Endometrial microvascular endothelial cells (primary cell): ENCODE results near the gene DNAJC8. TPM values are rescaled to one million over a fixed set of nuclear protein-coding genes. Genes with fewer than 3 reads are reported as not detected.

Experiments used
- in situ Hi-C: cut with HindIII; loops from 2 replicates; pipeline ENCODE4 v1.10.0; 2017; ENCODE audit warnings: low sequenced_read_pairs, low pct_unique_long_range_greater_than_20kb; ENCODE audit errors: inconsistent ontology term
- total RNA-seq: library from RNA; depleted of rRNA; stranded (reverse); fragments of >200 nt; gene quantifications from one replicate; pipeline ENCODE4 v1.2.3, GENCODE V29; 2015; ENCODE audit errors: inconsistent ontology term

The DNAJC8 gene
- total RNA-seq, 1 donor from 2014 or later, result 57.1 TPM

DNA sequence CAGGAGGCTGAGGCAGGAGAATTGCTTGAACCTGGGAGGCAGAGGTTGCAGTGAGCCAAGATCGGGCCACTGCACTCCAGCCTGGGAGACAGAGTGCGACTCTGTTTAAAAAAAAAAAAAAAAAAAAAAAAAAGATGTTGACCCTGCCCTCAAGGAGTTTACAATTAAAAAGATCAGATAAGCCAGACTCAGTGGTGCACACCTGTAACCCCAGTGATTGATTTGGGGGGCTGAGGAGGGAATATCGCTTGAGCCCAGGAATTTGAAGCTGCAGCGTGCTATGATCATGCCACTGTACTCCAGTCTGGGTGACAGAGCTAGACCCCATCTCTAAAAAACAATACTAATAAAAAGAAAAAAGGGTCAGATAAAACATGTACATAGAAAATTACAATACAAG lies 24.9 kb upstream of the DNAJC8 start:
- in situ Hi-C loops, result no loop called here

GRCh38 chr1:28256197-28256827 lies 23.5 kb upstream of the DNAJC8 start:
- in situ Hi-C loops, result no loop called here

GRCh38 chr1:28249866-28250295 lies 17.1 kb upstream of the DNAJC8 start:
- in situ Hi-C loops, result no loop called here

DNA sequence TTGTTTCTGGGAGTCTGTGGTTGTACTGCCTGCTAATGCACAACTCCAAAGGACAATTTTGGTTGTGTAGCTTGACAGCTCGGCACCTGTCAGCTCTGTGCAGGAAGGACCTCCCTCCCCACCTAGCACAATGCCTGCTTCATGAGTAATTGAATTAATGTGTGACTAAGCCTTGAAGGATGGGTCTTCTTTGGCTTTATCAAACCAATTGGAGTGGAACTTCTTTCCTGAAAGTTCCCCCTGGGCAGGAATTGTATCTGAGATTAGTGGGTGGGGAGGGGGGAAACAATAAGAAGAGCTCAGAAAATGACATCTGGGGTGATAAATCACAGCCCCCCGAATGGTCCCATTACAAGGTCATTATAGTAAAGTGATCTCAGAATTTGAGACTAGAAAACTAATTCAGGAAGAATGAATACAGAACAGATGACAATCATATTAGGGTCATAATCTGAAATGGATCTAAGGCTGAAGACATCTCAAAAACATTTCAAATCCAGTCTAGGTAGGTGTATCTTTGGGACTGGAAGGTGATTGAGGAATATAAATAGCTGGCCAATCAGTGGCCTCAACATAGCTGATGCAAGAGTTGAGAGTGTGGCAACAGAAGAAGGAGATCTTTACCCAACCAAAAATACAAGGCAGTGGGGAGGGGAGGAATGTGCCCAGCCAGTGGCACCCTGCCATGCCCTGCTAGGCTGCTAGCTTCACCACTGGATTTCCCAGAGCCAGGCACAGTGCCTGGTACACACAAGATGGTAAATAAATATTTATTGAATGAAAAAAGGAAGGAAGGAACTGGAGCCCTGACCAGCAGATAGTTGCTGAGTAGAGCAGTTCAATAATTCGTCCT lies 16.4 kb upstream of the DNAJC8 start:
- in situ Hi-C loops, result no loop called here

GRCh38 chr1:28248273-28249012 lies 15.6 kb upstream of the DNAJC8 start:
- in situ Hi-C loops, result no loop called here

DNA sequence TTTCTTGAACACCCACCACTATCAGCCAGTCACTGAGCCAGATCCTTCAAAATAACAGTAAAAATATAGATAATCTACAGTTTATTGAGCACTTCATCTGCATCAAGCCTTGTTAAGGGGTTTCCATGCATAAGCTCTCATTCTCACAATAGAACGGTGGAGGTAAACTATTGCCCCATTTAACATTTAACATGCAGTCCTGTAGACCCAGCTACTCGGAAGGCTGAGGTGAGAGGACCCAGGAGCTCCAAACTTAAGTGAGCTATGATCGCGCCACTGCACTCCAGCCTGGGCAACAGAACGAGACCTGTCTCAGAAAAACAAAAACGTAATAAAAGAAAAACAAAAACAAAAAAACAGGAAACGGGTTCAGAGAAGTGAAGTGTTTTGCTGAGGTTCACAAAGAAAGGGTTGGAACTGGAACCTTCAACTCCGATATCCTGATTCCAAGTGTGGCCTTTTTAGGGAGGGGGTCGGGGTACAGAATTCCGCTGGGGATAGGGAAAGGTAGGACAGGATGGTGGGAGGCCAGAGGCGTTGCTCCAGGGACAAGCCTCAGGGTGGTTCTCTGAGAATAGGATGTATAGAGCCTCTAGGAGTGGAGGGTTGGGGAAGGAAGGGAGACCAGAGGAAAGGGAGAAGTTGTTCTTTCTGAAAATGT lies 14.9 kb upstream of the DNAJC8 start:
- in situ Hi-C loops, result no loop called here

DNA sequence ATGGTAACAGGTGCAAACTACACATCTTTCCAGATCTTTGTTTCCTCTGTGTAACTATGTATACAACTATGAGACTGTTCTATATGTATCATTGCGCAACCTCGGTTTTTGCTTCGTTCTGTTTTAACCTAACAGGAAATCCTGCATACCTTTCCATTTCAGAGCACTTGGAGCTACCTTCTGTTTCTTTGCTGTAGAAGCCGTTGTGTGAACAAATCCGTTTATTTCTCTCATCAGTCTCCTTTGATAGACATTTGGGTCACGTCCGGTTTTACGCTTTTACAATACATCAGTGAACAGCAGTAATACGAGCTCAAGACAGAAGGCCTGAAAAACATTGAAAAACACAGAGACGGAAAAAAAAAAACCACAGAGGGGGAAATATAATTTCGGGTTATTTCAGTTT lies 13.6 kb upstream of the DNAJC8 start:
- in situ Hi-C loops, result no loop called here

- in situ Hi-C loops, result no loop called here
These were observed 11.9 kb upstream of the DNAJC8 start for GRCh38 chr1:28244549-28245251.

- in situ Hi-C loops, result no loop called here
These were observed 11.0 kb upstream of the DNAJC8 start for GRCh38 chr1:28243685-28244311.

DNA sequence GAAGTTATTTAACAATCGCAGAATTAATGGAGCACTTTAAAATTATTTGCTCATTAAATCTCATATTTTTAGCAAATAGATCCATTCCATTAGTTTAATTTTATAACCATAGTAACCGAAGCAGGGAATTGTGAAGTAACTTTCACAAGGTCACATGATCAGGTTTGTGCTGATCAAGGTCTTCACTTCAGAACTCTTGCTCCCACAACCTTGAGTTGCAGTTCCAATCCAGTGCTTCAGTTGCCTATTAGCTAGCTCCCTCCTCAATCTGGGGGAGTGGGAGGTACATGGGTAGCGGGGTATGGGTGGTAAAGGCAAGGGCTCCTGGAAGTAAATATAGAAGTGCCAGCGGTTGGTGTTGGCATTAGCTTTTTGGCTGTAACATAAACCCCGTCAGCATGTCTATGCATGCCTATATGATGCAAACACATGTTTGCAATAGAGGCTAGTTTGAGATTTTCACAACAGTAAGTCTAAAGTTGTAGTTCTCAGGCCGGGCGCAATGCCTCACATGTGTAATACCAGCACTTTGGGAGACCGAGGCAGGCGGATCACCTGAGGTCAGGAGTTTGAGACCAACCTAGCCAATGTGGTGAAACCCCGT lies 8.9 kb upstream of the DNAJC8 start:
- in situ Hi-C loops, result no loop called here

DNA sequence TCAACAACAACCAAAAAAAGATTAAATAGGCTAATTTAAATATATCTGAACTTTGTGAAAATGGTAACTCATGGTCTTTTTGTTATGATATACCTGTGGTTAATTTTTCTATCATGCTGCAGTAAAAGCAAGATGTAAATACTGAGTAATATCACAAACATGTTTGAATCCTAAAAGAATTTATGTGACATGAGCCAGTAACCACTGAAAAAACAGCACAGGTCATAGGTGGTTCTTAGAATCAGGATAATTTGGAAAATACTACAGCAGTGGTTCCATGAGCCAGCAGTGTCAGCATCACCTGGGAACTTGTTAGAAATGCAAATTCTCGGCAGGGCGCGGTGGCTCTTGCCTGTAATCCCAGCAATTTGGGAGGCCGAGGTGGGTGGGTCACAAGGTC lies 7.2 kb upstream of the DNAJC8 start:
- in situ Hi-C loops, result no loop called here

DNA sequence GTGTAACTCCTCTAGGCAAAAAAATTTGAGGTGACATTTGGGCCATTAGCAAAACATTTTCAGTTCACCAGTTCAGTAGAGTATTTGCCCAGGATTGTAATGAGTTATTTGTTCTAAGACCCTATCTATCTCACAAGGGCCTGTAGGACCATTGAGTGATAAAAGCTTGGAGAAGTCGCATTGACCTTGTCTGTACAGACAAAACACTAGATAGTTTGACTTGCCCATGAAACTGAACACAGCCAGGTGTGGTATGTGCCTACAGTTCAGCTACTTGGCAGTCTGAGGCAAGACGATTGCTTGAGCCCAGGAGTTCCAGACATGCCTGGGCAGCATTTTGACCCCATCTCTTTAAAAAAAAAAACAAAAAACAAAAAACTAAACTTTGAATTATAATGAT lies 6.2 kb upstream of the DNAJC8 start:
- in situ Hi-C loops, result no loop called here

DNA sequence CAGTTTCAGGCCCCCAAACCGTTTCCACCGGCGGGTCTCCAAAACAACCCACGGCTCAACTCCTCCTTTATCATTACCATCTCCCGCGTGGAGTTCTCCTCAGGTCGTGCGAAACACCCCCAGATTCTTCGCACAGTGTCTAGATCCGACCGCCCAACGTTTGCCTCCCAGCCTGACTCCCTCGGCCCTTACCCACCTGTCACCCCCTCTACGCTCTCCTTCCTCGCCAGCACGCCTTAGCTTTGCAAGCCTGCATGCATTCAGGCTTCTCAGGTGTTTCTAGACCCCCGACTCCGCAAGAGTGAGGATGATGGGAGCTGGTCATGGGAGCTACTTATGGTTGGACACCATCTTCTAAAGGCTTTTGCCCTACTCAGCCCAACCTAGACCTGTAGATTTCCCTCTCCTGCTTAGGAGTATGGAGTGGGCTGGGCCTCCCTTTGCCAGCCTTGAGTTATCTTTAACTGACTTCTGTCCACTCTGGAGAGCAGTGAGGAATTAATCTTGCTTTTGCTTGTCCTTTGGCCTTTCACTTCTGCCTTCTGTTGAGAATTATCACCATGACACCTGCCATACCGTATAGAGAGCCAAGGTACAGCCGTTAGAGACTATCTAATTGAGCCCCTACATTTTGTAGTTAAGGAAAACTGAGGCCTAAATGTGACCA lies 4.0 kb upstream of the DNAJC8 start:
- in situ Hi-C loops, result no loop called here

DNA sequence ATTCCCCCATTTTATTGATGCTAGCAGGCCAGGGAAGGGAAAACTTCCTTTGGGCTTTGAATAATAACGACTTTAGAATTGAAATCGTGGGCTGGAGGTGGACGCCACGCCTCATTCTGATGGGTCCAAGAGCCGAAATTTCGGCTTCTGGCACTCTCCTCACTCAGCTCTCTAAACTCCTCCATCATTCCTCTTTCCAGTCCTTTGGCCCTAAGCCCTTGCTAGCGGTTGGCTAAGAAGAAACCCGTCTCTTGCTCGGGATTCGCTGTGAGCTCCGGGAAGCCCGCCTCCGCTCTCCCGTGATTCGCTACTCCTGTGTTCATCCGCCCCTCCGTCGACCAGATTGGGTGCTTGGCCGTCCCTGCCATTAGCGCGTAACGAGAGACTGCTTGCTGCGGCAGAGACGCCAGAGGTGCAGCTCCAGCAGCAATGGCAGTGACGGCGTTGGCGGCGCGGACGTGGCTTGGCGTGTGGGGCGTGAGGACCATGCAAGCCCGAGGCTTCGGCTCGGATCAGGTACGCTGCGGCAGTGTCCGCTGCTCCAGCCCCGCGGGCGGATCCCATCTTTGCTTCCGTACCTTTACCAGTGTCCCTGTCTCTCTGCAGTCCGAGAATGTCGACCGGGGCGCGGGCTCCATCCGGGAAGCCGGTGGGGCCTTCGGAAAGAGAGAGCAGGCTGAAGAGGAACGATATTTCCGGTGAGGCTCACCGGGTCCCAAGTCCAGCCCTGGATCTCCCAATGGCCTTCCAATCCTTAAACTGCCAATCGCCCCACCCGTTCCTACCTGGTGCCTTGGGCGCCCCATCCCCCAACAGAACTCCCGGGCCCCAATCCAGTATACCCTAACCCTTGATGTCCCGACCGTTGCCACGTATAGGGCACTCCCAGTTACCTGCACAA lies 3.2 kb upstream of the DNAJC8 start, which contains the start of gene ATP5IF1:
TSS of gene ATP5IF1 (plus strand) at position 370 of the 901 bp plus-strand sequence. CDS start at position 430, 60 bp downstream.
- in situ Hi-C loops, result no loop called here

GRCh38 chr1:28233264-28233606 lies 406 bp upstream of the DNAJC8 start:
- in situ Hi-C loops, result no loop called here

GRCh38 chr1:28229996-28230395 lies 2.8 kb downstream of the DNAJC8 start:
- in situ Hi-C loops, result no loop called here
